SKM-1 (cell line): Measurements from ENCODE around the gene RASSF8.

Experiments used
- DNase-seq: peaks from one replicate; lab custom pipeline; 2025; ENCODE audit not compliant: unreplicated experiment; lab: John Stamatoyannopoulos, UW

RASSF8 gene

GRCh38 chr12:25990495-25990894, 32.0 kb downstream of the RASSF8 start:
- no peak for DNase-seq

DNA sequence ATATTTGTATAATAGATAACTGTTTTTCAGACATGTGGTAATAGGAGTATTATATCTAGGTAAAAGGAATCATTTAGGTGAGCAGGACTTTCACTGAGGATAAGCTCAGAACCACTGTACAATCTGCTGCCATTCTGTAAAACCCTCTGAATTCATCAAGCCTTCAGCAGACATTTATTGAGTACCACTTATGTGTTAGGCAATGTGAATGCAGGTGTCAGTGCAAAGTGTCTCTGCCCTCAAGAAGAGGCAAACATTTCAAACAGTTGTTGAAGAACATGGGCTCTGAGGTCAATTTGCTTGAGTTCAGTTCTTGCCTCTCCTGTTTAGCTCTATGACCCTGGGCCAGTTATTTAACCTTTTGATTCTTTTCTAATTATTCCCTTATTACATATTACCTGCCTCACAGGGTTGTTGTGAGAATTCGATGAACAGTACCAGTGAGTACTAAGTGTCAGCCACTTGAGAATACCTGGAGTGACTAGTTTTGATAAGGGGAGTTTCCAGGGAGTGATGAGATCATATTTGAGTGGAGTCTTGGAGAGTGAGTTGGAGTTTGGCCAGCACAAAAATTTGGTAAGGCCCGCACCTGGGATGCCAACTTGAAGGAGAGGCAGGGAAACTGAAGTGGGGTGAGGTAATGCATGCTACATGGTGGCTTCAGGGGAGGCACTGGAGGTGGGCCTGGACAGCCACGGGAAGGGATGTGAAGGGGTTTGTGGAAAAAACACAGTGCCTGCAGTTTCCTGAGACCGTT, 33.7 kb downstream of the RASSF8 start:
- no peak for DNase-seq

DNA sequence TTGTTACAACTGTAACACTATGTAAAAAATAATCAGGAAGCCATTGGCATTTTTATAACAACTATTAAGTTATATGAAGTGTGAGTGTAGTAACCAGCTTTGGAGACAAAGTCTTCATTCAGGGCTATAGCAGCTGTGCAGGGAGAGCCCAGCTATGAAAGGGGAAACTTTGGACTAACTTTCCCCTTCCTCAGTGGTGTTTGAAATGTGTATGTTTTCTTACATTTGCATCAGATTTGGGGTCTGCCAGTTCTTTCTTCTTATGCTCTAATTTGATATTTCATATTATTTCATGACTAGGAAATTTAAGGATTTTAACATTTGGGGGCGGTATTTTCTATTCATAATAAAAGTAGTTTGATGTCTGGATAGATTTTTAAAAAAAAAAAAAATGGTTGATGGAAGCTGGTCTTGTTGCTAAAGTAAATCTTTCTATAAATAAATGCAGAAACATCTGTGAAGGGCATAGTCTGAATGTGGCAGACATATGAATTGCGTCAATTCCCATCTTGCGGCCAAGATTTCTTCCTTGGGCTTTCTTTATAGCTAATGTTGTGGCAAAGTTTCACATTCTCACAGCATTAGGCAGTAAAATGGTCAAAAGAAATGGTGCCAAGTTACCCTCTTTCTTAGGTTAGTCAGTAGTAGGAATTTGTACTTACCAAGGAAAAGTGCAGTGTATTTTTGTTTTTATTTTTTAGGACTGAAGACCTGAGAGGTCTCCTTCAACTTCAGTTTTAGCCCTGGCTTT, 35.6 kb downstream of the RASSF8 start:
- no peak for DNase-seq

DNA sequence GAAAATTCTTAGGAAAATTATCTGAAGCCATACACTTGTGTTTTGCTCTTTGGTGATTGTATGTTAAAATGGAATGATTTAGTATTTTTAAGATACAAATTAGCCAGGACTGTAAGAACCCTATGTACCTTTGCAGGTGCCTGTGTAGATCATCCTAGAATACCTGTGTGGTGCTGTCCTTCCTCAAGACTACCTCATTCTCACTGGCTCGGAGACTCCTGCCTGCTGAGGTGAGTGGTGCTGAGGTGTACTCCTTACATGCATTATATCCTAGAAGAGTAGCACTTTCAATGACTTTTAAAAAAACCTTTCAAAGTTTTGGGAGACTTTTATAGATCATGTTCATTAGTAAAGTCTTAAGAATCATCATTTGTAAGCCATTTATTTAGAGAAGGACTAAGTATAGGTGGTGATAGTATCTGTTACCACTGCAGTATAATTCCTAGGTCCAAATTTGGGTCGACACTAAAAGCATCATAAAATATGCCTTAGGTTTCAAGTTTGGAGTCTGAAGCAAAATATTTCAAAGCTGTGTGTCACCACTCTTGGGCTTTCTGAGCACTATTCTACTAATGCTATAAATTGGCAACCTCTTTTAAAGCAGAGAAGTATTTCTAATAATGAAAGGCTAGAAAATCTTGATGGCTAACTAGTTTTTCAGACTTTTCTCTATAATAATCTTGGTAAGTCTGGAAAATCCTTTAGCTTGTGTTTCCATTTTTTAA, 36.6 kb downstream of the RASSF8 start:
- DNase-seq = no peak

DNA sequence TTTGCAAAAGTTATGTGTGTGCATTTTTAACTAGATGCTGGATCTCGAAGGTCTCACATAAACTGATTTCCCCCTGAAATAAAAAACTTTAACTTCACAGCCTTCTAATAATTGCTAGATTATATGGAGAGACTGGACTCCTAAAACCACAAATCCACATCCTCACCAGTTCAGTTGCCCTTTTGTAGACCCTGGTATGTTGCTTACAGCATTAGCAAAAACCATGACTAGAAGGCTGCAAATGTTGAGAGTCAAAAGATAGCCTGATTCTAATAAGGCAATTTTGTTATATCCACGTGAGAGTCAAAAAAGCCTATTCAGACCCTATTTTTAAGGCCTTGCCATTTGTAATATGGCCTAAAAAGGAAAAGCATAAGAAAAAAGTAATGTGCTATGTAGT, 37.4 kb downstream of the RASSF8 start:
- no peak for DNase-seq

- DNase-seq = no peak
Observed at GRCh38 chr12:25996677-25997076, 38.2 kb downstream of the RASSF8 start.

GRCh38 chr12:25997201-25997963, 38.9 kb downstream of the RASSF8 start:
- no peak for DNase-seq

DNA sequence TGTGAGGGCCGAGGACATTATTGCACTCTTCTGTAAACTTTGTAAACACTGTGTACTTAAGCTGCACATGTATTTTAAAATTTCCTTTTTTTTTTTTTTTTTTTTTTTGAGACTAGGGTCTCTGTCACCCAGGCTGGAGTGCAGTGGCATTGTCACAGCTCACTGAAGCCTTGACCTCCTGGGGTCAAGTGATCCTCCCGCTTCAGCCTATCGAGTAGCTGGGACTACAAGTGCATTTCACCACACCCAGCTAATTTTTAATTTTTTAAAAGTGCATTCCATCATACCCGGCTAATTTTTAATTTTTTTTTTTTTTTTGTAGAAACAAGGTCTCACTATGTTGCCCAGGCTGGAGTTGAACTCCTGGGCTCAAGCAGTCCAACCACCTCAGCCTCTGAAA, 42.4 kb downstream of the RASSF8 start:
- no peak for DNase-seq

DNA sequence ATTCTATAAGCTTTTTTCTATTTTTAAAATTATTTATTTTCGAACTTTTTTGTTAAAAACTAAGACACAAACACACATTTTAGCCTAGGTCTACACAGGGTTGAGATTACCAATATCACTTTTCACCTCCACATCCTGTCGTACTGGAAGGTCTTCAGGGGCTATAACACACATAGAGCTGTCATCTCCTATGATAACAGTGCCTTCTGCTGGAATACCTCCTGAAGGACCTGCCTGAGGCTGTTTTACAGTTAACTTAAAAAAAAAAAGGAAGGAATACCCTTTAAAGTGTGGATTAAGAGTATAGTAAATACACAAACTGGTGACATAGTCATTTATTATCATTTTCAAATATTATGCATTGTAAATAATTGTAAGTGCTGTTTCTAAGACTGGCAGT, 43.0 kb downstream of the RASSF8 start:
- no peak for DNase-seq

- DNase-seq = no peak
Observed at GRCh38 chr12:26003065-26003464, 44.6 kb downstream of the RASSF8 start.

GRCh38 chr12:26007566-26007965, 49.1 kb downstream of the RASSF8 start:
- no peak for DNase-seq

GRCh38 chr12:26009593-26009992, 51.1 kb downstream of the RASSF8 start:
- DNase-seq = no peak

- DNase-seq = no peak
Observed at GRCh38 chr12:26010293-26010821, 51.9 kb downstream of the RASSF8 start.

GRCh38 chr12:26011099-26011498, 52.6 kb downstream of the RASSF8 start:
- DNase-seq = no peak

GRCh38 chr12:26014085-26014484, 55.6 kb downstream of the RASSF8 start:
- DNase-seq = no peak

- DNase-seq = no peak
Observed at GRCh38 chr12:26016516-26016915, 58.0 kb downstream of the RASSF8 start.

GRCh38 chr12:26017484-26018211, 59.2 kb downstream of the RASSF8 start:
- no peak for DNase-seq

GRCh38 chr12:26018926-26019325, 60.4 kb downstream of the RASSF8 start:
- no peak for DNase-seq

GRCh38 chr12:26021534-26021933, 63.1 kb downstream of the RASSF8 start:
- no peak for DNase-seq

DNA sequence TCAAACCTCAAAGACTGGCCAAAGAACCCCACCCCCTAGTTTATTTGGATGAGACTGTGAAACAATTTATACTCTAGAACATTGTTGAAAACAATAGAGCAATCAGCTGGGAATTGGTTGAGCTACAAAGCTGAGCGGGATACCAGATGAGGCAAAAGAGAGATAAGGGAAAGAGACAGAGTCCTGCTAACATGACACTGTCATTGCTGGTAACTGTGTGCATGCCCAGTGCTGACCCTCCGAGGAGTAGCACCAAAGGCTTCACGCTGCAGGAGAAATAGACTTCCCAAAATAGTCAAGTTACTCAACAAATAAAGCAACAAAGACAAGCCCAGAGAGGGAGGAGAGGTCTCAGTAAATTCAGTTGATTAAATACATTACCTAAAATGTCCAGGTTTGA, 63.6 kb downstream of the RASSF8 start:
- DNase-seq = no peak
